T-cell (primary cell): ENCODE measurements around the gene CDH8. TPM values are rescaled to one million over a fixed set of nuclear protein-coding genes. Genes with fewer than 3 reads are reported as not detected.

ENCODE experiments used
- ATAC-seq, 4 experiments: fragments of 200-7000 bp in 3 of 4; fragments of 150-1000 bp in 1 of 4; cut with Tn5 transposase; replicated peaks in 1 of 4; 1 replicate in 3 of 4; 2 replicates in 1 of 4; pipeline ENCODE4 v1.10.0; 2021; ENCODE audit warnings: moderate library complexity in 3 of 4, mild to moderate bottlenecking in 2 of 4, moderate number of reproducible peaks in 1 of 4
- CTCF ChIA-PET, 2 donors: fragments of 300-600 bp; sonication (Branson Sonifier 250); formaldehyde crosslinking; loops; one replicate each; lab custom pipeline; 2022; ENCODE audit warnings: antibody characterized with exemption in 2 of 2; lab: Charles Lee
- POLR2A ChIA-PET, 2 donors: fragments of 300-600 bp; sonication (Branson Sonifier 250); formaldehyde crosslinking; loops; one replicate each; lab custom pipeline; 2022; ENCODE audit warnings: antibody characterized with exemption in 2 of 2; lab: Charles Lee
- DNase-seq, 35 experiments: peaks; one replicate each; pipeline versions ENCODE4 v3.0.0 to v3.0.0-alpha.2; 2013 to 2023
- H3K27ac ChIP-seq: one replicate; pipeline ENCODE4 v1.5.1; 2013; ENCODE audit warnings: low read length
- H3K27me3 ChIP-seq, 2 experiments: replicated peaks in 1 of 2; 1 replicate in 1 of 2; 2 replicates in 1 of 2; pipeline versions ENCODE4 v1.6.1 to v1.7.0; 2013; ENCODE audit warnings: low read length in 1 of 2, mixed read lengths in 1 of 2; ENCODE audit not compliant: control insufficient read depth in 2 of 2, insufficient read depth in 2 of 2; ENCODE audit errors: extremely low read depth in 1 of 2
- H3K36me3 ChIP-seq, 2 donors: 1 replicate in 1 of 2; 2 replicates in 1 of 2; pipeline versions ENCODE4 v1.6.1 to v1.7.0; 2013; ENCODE audit warnings: low read length in 1 of 2; ENCODE audit not compliant: control insufficient read depth in 2 of 2, insufficient read depth in 1 of 2; ENCODE audit errors: extremely low read depth in 1 of 2
- H3K4me1 ChIP-seq, 2 experiments: 1 replicate in 1 of 2; 2 replicates in 1 of 2; pipeline versions ENCODE4 v1.6.1 to v1.7.0; 2013; ENCODE audit warnings: low read length in 2 of 2, mixed read lengths in 1 of 2; ENCODE audit not compliant: insufficient read depth in 2 of 2, control insufficient read depth in 1 of 2; ENCODE audit errors: extremely low read depth in 1 of 2
- H3K4me3 ChIP-seq, 2 donors: 1 replicate in 1 of 2; 2 replicates in 1 of 2; pipeline versions ENCODE4 v1.5.1 to v1.7.0; 2013; ENCODE audit warnings: mild to moderate bottlenecking in 2 of 2, low read length in 1 of 2, moderate library complexity in 1 of 2; ENCODE audit not compliant: control insufficient read depth in 1 of 2; ENCODE audit errors: extremely low read depth in 1 of 2
- H3K9me3 ChIP-seq: 2 replicates; pipeline ENCODE4 v1.7.0; 2013
- H3K27ac Mint-ChIP-seq, 2 donors: one replicate each; pipeline ENCODE4 v1.8.0; 2020 to 2021; ENCODE audit warnings: mild to moderate bottlenecking in 2 of 2, mixed read lengths in 2 of 2
- H3K27me3 Mint-ChIP-seq, 2 donors: one replicate each; pipeline ENCODE4 v1.8.0; 2021 to 2022; ENCODE audit warnings: mixed read lengths in 2 of 2
- H3K36me3 Mint-ChIP-seq: one replicate; pipeline ENCODE4 v1.8.0; 2021; ENCODE audit warnings: mixed read lengths
- H3K4me1 Mint-ChIP-seq, 3 donors: one replicate each; pipeline ENCODE4 v1.8.0; 2020 to 2022; ENCODE audit warnings: mixed read lengths in 3 of 3, mild to moderate bottlenecking in 1 of 3
- H3K4me3 Mint-ChIP-seq, 3 donors: one replicate each; pipeline ENCODE4 v1.8.0; 2020 to 2022; ENCODE audit warnings: mild to moderate bottlenecking in 3 of 3, mixed read lengths in 3 of 3, moderate library complexity in 3 of 3
- H3K9me3 Mint-ChIP-seq, 3 donors: one replicate each; pipeline ENCODE4 v1.8.0; 2020 to 2022; ENCODE audit warnings: mixed read lengths in 3 of 3
- WGBS: methylation state at CpG from one replicate; pipeline ENCODE4 v1.1.5; 2013; ENCODE audit warnings: missing lambda C conversion rate; ENCODE audit not compliant: insufficient coverage; 5-methylcytosine and 5-hydroxymethylcytosine counted together
- total RNA-seq, 35 experiments: library from RNA in 6 of 35; stranded (reverse) in 6 of 35; fragments of 120-200 nt in 1 of 35; gene quantifications; one replicate each; pipeline versions ENCODE4 v1.2.1 to v1.2.4 and lab custom pipeline; 2013 to 2026

CDH8 gene
- total RNA-seq, 5 donors from 2014 or later (not counting 1 experiment from before 2014, with no cell fraction given) = 0.39 to 1.0 TPM; not detected in 3

GRCh38 chr16:61948414-61948813 lies 87.8 kb downstream of the CDH8 start:
- no peaks in the 10 kb centered on the region for H3K27me3 Mint-ChIP-seq
- WGBS = no CpG with 5 or more reads among the region's 3 CpGs
- no peak for ATAC-seq
- H3K27ac Mint-ChIP-seq = no peak overlapping the region
- H3K36me3 Mint-ChIP-seq = no peaks in the 10 kb centered on the region
- Histone ChIP-seq H3K36me3 (no peaks in the 10 kb centered on the region), H3K27ac (no peak overlapping the region), H3K9me3 (no peaks in the 10 kb centered on the region), H3K4me1 (no peaks in the 10 kb centered on the region), H3K27me3 (no peaks in the 10 kb centered on the region), H3K4me3 (no peak overlapping the region)
- H3K9me3 Mint-ChIP-seq = peaks cover 16 to 42% (median 20%) of the 10 kb centered on the region in 3 donors
- ChIA-PET POLR2A (no interaction called here), CTCF (no interaction called here)
- no peak overlapping the region for H3K4me3 Mint-ChIP-seq
- H3K4me1 Mint-ChIP-seq = no peaks in the 10 kb centered on the region
- DNase-seq = no peak

DNA sequence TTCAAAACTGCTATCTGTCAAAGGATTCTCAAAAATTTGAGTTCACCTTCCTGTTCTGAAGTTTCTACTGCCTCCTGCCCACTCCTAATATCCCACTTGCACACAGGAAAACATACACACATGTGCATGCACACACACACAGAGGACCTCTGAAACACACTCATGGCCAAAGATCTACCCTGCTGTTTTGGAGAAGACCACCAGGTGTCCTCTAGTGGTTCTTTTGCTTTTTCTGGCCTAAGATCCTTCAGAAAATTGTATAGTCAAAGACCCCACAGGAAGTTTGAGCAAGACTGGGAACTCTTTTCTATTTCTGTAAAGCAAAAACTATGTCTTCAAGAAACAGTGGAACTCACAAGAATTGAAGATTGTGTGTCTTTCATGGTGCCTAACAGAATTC lies 90.2 kb downstream of the CDH8 start:
- Mint-ChIP-seq H3K27ac (no peak overlapping the region), H3K27me3 (no peaks in the 10 kb centered on the region), H3K9me3 (peaks cover 18 to 37% (median 19%) of the 10 kb centered on the region in 3 donors), H3K4me1 (no peaks in the 10 kb centered on the region), H3K36me3 (no peaks in the 10 kb centered on the region), H3K4me3 (no peak overlapping the region)
- Histone ChIP-seq H3K27me3 (no peaks in the 10 kb centered on the region), H3K4me3 (no peak overlapping the region), H3K4me1 (no peaks in the 10 kb centered on the region), H3K27ac (no peak overlapping the region), H3K9me3 (no peaks in the 10 kb centered on the region), H3K36me3 (no peaks in the 10 kb centered on the region)
- ChIA-PET CTCF (no interaction called here), POLR2A (no interaction called here)
- no peak for DNase-seq
- no peak for ATAC-seq

- Mint-ChIP-seq H3K27me3 (no peaks in the 10 kb centered on the region), H3K36me3 (no peaks in the 10 kb centered on the region), H3K4me3 (no peak overlapping the region), H3K4me1 (no peaks in the 10 kb centered on the region), H3K9me3 (peaks cover 18 to 41% (median 19%) of the 10 kb centered on the region in 3 donors), H3K27ac (no peak overlapping the region)
- DNase-seq = no peak
- no peak overlapping the region for H3K27ac ChIP-seq
- 78% methylated on average over 1 of the region's 4 CpGs for WGBS
- peaks cover 2% of the 10 kb centered on the region for H3K9me3 ChIP-seq
- no peaks in the 10 kb centered on the region for H3K4me1 ChIP-seq
- POLR2A ChIA-PET = interaction anchor here in 1 of 2 donors (0.6 kb wide), 1 partner anchor 914 kb away, joined by 6 read pairs; no protein-coding TSS in a partner anchor
- CTCF ChIA-PET = interaction anchor here in 1 of 2 donors (0.7 kb wide), 1 partner anchor 131 kb away, joined by 5 read pairs; no protein-coding TSS in a partner anchor
- ATAC-seq = no peak
- no peaks in the 10 kb centered on the region for H3K36me3 ChIP-seq
- H3K4me3 ChIP-seq = no peak overlapping the region
- H3K27me3 ChIP-seq = no peaks in the 10 kb centered on the region
These were observed 90.7 kb downstream of the CDH8 start for GRCh38 chr16:61945511-61945910.

DNA sequence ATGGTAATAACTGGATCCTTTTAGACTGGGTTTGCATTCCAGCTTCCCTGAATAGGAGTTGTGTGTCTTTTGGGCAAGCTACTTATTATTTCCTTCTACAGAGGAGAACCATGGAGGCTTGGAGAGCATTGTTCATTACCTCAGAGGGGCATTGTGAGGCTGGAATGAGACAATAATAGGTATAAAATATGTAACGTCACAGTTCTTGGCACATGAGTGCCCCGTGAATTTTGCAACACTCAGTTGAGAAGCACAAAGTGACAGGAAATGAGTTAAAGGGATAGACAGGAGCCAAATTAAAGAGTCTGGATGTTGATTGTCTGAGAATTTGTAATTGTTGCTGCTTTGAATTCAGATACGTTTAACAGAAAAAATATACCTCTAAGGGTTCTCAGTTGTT lies 92.2 kb downstream of the CDH8 start:
- DNase-seq (no peak), ATAC-seq (no peak)
- Mint-ChIP-seq H3K27me3 (no peaks in the 10 kb centered on the region), H3K4me1 (no peaks in the 10 kb centered on the region), H3K4me3 (no peak overlapping the region), H3K27ac (no peak overlapping the region), H3K36me3 (no peaks in the 10 kb centered on the region), H3K9me3 (peaks cover 18 to 42% (median 21%) of the 10 kb centered on the region in 3 donors)
- H3K9me3 ChIP-seq = peaks cover 2% of the 10 kb centered on the region
- WGBS = 70% methylated on average over 2 of the region's 3 CpGs
- H3K27ac ChIP-seq = no peak overlapping the region
- ChIA-PET POLR2A (no interaction called here), CTCF (no interaction called here)
- no peaks in the 10 kb centered on the region for H3K36me3 ChIP-seq
- no peaks in the 10 kb centered on the region for H3K4me1 ChIP-seq
- no peaks in the 10 kb centered on the region for H3K27me3 ChIP-seq
- no peak overlapping the region for H3K4me3 ChIP-seq

- Mint-ChIP-seq H3K4me3 (no peak overlapping the region), H3K36me3 (no peaks in the 10 kb centered on the region), H3K9me3 (peaks cover 12 to 39% (median 17%) of the 10 kb centered on the region in 3 donors), H3K27ac (no peak overlapping the region), H3K4me1 (no peaks in the 10 kb centered on the region), H3K27me3 (no peaks in the 10 kb centered on the region)
- CTCF ChIA-PET = no interaction called here
- H3K4me3 ChIP-seq = no peak overlapping the region
- no peak overlapping the region for H3K27ac ChIP-seq
- POLR2A ChIA-PET = no interaction called here
- ATAC-seq (no peak), DNase-seq (no peak)
- no peaks in the 10 kb centered on the region for H3K36me3 ChIP-seq
- WGBS = 88% methylated on average over 8 of the region's 10 CpGs
- no peaks in the 10 kb centered on the region for H3K4me1 ChIP-seq
- H3K9me3 ChIP-seq = peaks cover 2% of the 10 kb centered on the region
- no peaks in the 10 kb centered on the region for H3K27me3 ChIP-seq
These were observed 95.6 kb downstream of the CDH8 start for GRCh38 chr16:61940611-61941010.

GRCh38 chr16:61937646-61938045 lies 98.6 kb downstream of the CDH8 start:
- no peaks in the 10 kb centered on the region for H3K36me3 ChIP-seq
- CTCF ChIA-PET = no interaction called here
- H3K27ac ChIP-seq = no peak overlapping the region
- no peaks in the 10 kb centered on the region for H3K36me3 Mint-ChIP-seq
- peaks cover 5 to 27% (median 19%) of the 10 kb centered on the region in 3 donors for H3K9me3 Mint-ChIP-seq
- H3K9me3 ChIP-seq = peaks cover 2% of the 10 kb centered on the region
- H3K27me3 ChIP-seq = no peaks in the 10 kb centered on the region
- H3K4me3 Mint-ChIP-seq = no peak overlapping the region
- no peaks in the 10 kb centered on the region for H3K4me1 Mint-ChIP-seq
- ATAC-seq (no peak), DNase-seq (no peak)
- POLR2A ChIA-PET = no interaction called here
- no peaks in the 10 kb centered on the region for H3K27me3 Mint-ChIP-seq
- H3K4me1 ChIP-seq = no peaks in the 10 kb centered on the region
- H3K4me3 ChIP-seq = no peak overlapping the region
- no peak overlapping the region for H3K27ac Mint-ChIP-seq

GRCh38 chr16:61936522-61936921 lies 99.7 kb downstream of the CDH8 start:
- peaks cover under 1 to 22% (median 13%) of the 10 kb centered on the region in 3 donors for H3K9me3 Mint-ChIP-seq

More at GRCh38 chr16:61936522-61936921, 99.7 kb downstream of the CDH8 start:
- POLR2A ChIA-PET = no interaction called here
- no peaks in the 10 kb centered on the region for H3K27me3 Mint-ChIP-seq
- H3K27me3 ChIP-seq = no peaks in the 10 kb centered on the region
- H3K36me3 ChIP-seq = no peaks in the 10 kb centered on the region
- H3K4me3 ChIP-seq = no peak overlapping the region
- H3K4me1 Mint-ChIP-seq = no peaks in the 10 kb centered on the region
- no peaks in the 10 kb centered on the region for H3K4me1 ChIP-seq
- no CpG with 5 or more reads among the region's 2 CpGs for WGBS
- no peak for DNase-seq
- H3K9me3 ChIP-seq = peaks cover 2% of the 10 kb centered on the region
- no peaks in the 10 kb centered on the region for H3K36me3 Mint-ChIP-seq
- H3K27ac ChIP-seq = no peak overlapping the region
- no peak for ATAC-seq
- no peak overlapping the region for H3K4me3 Mint-ChIP-seq
- H3K27ac Mint-ChIP-seq = no peak overlapping the region
- CTCF ChIA-PET = no interaction called here
